Mesodermal cell (in vitro differentiated cells): Measurements from ENCODE around the gene TRPM8.

Source experiments
- H3K27ac ChIP-seq: 2 replicates; pipeline ENCODE4 v1.7.0; 2013; ENCODE audit warnings: mild to moderate bottlenecking, low read depth, low read length, moderate library complexity; ENCODE audit not compliant: severe bottlenecking
- H3K36me3 ChIP-seq: 2 replicates; pipeline ENCODE4 v1.7.1; 2013; ENCODE audit warnings: mild to moderate bottlenecking, low read length, moderate library complexity; ENCODE audit not compliant: control insufficient read depth, insufficient read depth
- H3K4me1 ChIP-seq: one replicate; pipeline ENCODE4 v1.7.1; 2013; ENCODE audit warnings: mild to moderate bottlenecking, low read length; ENCODE audit not compliant: insufficient read depth, control insufficient read depth, poor library complexity, severe bottlenecking
- H3K4me3 ChIP-seq: 2 replicates; pipeline ENCODE4 v1.7.0; 2013; ENCODE audit warnings: low read length, control low read depth, mild to moderate bottlenecking; ENCODE audit not compliant: insufficient read depth, poor library complexity, severe bottlenecking; ENCODE audit errors: extremely low read depth
- H3K9me3 ChIP-seq: 2 replicates; pipeline ENCODE4 v1.7.1; 2013; ENCODE audit warnings: mild to moderate bottlenecking, low read length, moderate library complexity; ENCODE audit not compliant: control insufficient read depth
- WGBS, 2 experiments: methylation state at CpG; one replicate each; pipeline ENCODE4 v1.1.5; 2013; ENCODE audit warnings: missing lambda C conversion rate in 2 of 2; ENCODE audit not compliant: insufficient coverage in 2 of 2; 5-methylcytosine and 5-hydroxymethylcytosine counted together

Gene TRPM8

GRCh38 chr2:234025466-234025865 is 108.3 kb downstream of the TRPM8 start:
- 62 to 96% methylated on average over 3 to 4 of the region's 10 CpGs for WGBS, 2 experiments
- H3K36me3 ChIP-seq: no peaks in the 10 kb centered on the region
- no peaks in the 10 kb centered on the region for H3K4me1 ChIP-seq
- H3K9me3 ChIP-seq: no peaks in the 10 kb centered on the region
- H3K4me3 ChIP-seq: no peak overlapping the region
- no peak overlapping the region for H3K27ac ChIP-seq

- no peaks in the 10 kb centered on the region for H3K9me3 ChIP-seq
- no peaks in the 10 kb centered on the region for H3K4me1 ChIP-seq
- H3K27ac ChIP-seq: no peak overlapping the region
- 90 to 91% methylated on average over 4 of the region's 5 CpGs for WGBS, 2 experiments
- no peaks in the 10 kb centered on the region for H3K36me3 ChIP-seq
- H3K4me3 ChIP-seq: no peak overlapping the region
These were observed 108.8 kb downstream of the TRPM8 start for GRCh38 chr2:234025891-234026401.

- Histone ChIP-seq H3K9me3 (no peaks in the 10 kb centered on the region), H3K4me3 (no peak overlapping the region), H3K27ac (no peak overlapping the region), H3K4me1 (no peaks in the 10 kb centered on the region), H3K36me3 (no peaks in the 10 kb centered on the region)
- WGBS, 2 experiments: 97 to 98% methylated on average over 6 to 7 of the region's 10 CpGs
These were observed 109.6 kb downstream of the TRPM8 start for GRCh38 chr2:234026693-234027254.

- no peak overlapping the region for H3K27ac ChIP-seq
- no peaks in the 10 kb centered on the region for H3K4me1 ChIP-seq
- no peaks in the 10 kb centered on the region for H3K36me3 ChIP-seq
- no peak overlapping the region for H3K4me3 ChIP-seq
- WGBS, 2 experiments: 100% methylated on average over 1 of the region's 1 CpG; no CpG with 5 or more reads in 1 of the 2 experiments
- no peaks in the 10 kb centered on the region for H3K9me3 ChIP-seq
These were observed 110.5 kb downstream of the TRPM8 start for GRCh38 chr2:234027641-234028040.

GRCh38 chr2:234029150-234029733 is 112.1 kb downstream of the TRPM8 start:
- Histone ChIP-seq H3K4me1 (no peaks in the 10 kb centered on the region), H3K36me3 (no peaks in the 10 kb centered on the region), H3K27ac (no peak overlapping the region), H3K4me3 (no peak overlapping the region), H3K9me3 (no peaks in the 10 kb centered on the region)
- 67 to 88% methylated on average over 1 of the region's 4 CpGs for WGBS, 2 experiments

- Histone ChIP-seq H3K4me1 (no peaks in the 10 kb centered on the region), H3K27ac (no peak overlapping the region), H3K36me3 (no peaks in the 10 kb centered on the region), H3K4me3 (no peak overlapping the region), H3K9me3 (no peaks in the 10 kb centered on the region)
- 33 to 80% methylated on average over 1 of the region's 2 CpGs for WGBS, 2 experiments
These were observed 114.0 kb downstream of the TRPM8 start for GRCh38 chr2:234031207-234031606.

- no peak overlapping the region for H3K4me3 ChIP-seq
- no peaks in the 10 kb centered on the region for H3K9me3 ChIP-seq
- no peak overlapping the region for H3K27ac ChIP-seq
- WGBS, 2 experiments: no CpG with 5 or more reads among the region's 1 CpG
- no peaks in the 10 kb centered on the region for H3K4me1 ChIP-seq
- H3K36me3 ChIP-seq: no peaks in the 10 kb centered on the region
These were observed 115.2 kb downstream of the TRPM8 start for GRCh38 chr2:234032279-234032856.

GRCh38 chr2:234033174-234033573 is 116.0 kb downstream of the TRPM8 start:
- 67 to 80% methylated on average over 1 of the region's 3 CpGs for WGBS, 2 experiments
- no peaks in the 10 kb centered on the region for H3K9me3 ChIP-seq
- H3K36me3 ChIP-seq: no peaks in the 10 kb centered on the region
- H3K4me1 ChIP-seq: no peaks in the 10 kb centered on the region
- H3K27ac ChIP-seq: no peak overlapping the region
- no peak overlapping the region for H3K4me3 ChIP-seq

GRCh38 chr2:234033885-234034284 is 116.7 kb downstream of the TRPM8 start:
- no peaks in the 10 kb centered on the region for H3K36me3 ChIP-seq
- H3K27ac ChIP-seq: no peak overlapping the region
- no CpG with 5 or more reads among the region's 2 CpGs for WGBS, 2 experiments
- H3K4me1 ChIP-seq: no peaks in the 10 kb centered on the region
- H3K4me3 ChIP-seq: no peak overlapping the region
- H3K9me3 ChIP-seq: no peaks in the 10 kb centered on the region

- Histone ChIP-seq H3K9me3 (no peaks in the 10 kb centered on the region), H3K4me1 (no peaks in the 10 kb centered on the region), H3K27ac (no peak overlapping the region), H3K36me3 (no peaks in the 10 kb centered on the region), H3K4me3 (no peak overlapping the region)
- WGBS, 2 experiments: 90% methylated on average over 1 of the region's 2 CpGs; no CpG with 5 or more reads in 1 of the 2 experiments
These were observed 121.1 kb downstream of the TRPM8 start for GRCh38 chr2:234038076-234038802.
